Upper lobe of left lung (tissue), 4 donors: ENCODE measurements around the gene FBH1.

ENCODE experiments used
- EP300 ChIP-seq, 4 donors: sonication (generic); formaldehyde crosslinking; IDR thresholded peaks; one replicate each; pipeline ENCODE4 v1.5.1; 2017; ENCODE audit warnings: antibody characterized with exemption in 4 of 4, control low read depth in 2 of 4
- TF ChIP-seq, protein P1 (sequence below), 6 experiments: fragments of 450-650 bp in 4 of 6; fragments of 200-600 bp in 2 of 6; sonication (generic) in 2 of 6; IDR thresholded peaks; one replicate each; pipeline ENCODE4 v1.5.1; 2016 to 2019; ENCODE audit warnings: antibody characterized with exemption in 6 of 6

DNA sequence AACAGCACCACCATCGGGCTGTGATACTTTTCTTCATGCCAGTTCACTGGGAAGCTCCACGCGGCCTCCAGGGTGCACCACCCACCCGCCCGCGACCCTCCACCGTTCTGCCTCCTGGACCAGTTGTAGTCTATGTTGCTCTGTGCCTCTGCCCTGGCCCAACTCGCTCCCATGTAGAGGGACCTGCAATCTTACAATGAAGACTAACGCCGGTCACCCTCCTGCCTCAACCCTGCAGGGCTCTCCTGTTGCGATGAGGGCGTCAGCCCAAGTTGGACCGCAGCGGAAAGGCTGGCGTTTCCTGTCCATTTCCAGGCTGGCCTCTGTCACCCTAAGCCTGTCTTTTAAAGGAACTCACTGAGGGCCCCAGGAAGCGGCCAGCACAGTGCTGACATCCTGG lies 52.4 kb downstream of the FBH1 start:
- TF ChIP-seq, protein P1, sequence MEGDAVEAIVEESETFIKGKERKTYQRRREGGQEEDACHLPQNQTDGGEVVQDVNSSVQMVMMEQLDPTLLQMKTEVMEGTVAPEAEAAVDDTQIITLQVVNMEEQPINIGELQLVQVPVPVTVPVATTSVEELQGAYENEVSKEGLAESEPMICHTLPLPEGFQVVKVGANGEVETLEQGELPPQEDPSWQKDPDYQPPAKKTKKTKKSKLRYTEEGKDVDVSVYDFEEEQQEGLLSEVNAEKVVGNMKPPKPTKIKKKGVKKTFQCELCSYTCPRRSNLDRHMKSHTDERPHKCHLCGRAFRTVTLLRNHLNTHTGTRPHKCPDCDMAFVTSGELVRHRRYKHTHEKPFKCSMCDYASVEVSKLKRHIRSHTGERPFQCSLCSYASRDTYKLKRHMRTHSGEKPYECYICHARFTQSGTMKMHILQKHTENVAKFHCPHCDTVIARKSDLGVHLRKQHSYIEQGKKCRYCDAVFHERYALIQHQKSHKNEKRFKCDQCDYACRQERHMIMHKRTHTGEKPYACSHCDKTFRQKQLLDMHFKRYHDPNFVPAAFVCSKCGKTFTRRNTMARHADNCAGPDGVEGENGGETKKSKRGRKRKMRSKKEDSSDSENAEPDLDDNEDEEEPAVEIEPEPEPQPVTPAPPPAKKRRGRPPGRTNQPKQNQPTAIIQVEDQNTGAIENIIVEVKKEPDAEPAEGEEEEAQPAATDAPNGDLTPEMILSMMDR (IDR thresholded peaks at IDR 0.05), result no peak
- peak in 1 of 4 donors; percentile 12 for TF ChIP-seq EP300 (IDR thresholded peaks at IDR 0.05)
